D721Med (cell line): ENCODE measurements around the gene OXSR1.

Experiments used
- DNase-seq: peaks from one replicate; pipeline ENCODE4 v3.0.0; 2011; ENCODE audit warnings: low spot score; ENCODE audit not compliant: insufficient read length
- FAIRE-seq: peaks from 2 replicates; lab custom pipeline; 2011; peaks lifted over from hg19 to GRCh38; lab: Jason Lieb, UNC
- CTCF ChIP-seq: IDR thresholded peaks from 2 replicates; pipeline ENCODE4 v1.5.1; 2012; ENCODE audit warnings: mild to moderate bottlenecking, control low read depth; ENCODE audit not compliant: insufficient read depth; ENCODE audit errors: missing control alignments

Gene OXSR1

GRCh38 chr3:38251197-38251596 is 85.9 kb downstream of the OXSR1 start:
- no peak for TF ChIP-seq CTCF
- FAIRE-seq: no peak
- DNase-seq: no peak

GRCh38 chr3:38253704-38254103 is 88.4 kb downstream of the OXSR1 start:
- no peak for TF ChIP-seq CTCF
- FAIRE-seq: no peak
- DNase-seq: no peak

GRCh38 chr3:38254872-38255271 is 89.5 kb downstream of the OXSR1 start:
- no peak for TF ChIP-seq CTCF
- FAIRE-seq (no peak), DNase-seq (no peak)

GRCh38 chr3:38255627-38256026 is 90.3 kb downstream of the OXSR1 start:
- FAIRE-seq (no peak), DNase-seq (no peak)
- TF ChIP-seq CTCF: no peak

GRCh38 chr3:38257583-38257982 is 92.2 kb downstream of the OXSR1 start:
- no peak for FAIRE-seq

GRCh38 chr3:38260474-38260873 is 95.1 kb downstream of the OXSR1 start:
- DNase-seq (no peak), FAIRE-seq (peak; percentile 56)
- no peak for TF ChIP-seq CTCF

More at GRCh38 chr3:38257583-38257982, 92.2 kb downstream of the OXSR1 start:
- no peak for TF ChIP-seq CTCF
- no peak for DNase-seq

GRCh38 chr3:38264353-38264771 is 99.0 kb downstream of the OXSR1 start:
- no peak for TF ChIP-seq CTCF
- DNase-seq (no peak), FAIRE-seq (no peak)
